ENCODE results near the gene RHOC. TPM values are rescaled to one million over a fixed set of nuclear protein-coding genes. Genes with fewer than 3 reads are reported as not detected.

Gene RHOC
- total RNA-seq, 6 experiments from 2014 or later = 579 to 610 (median 596) TPM

- no peaks in the 10 kb centered on the region; the same call in 1 of the 2 replicates for H3K27me3 Mint-ChIP-seq (ENCODE audit: insufficient read depth)
- no peak for DNase-seq
- no peak overlapping the region for H3K27ac Mint-ChIP-seq
- no peak overlapping the region for H3K4me3 Mint-ChIP-seq
- H3K4me1 Mint-ChIP-seq (ENCODE audit: low read depth) = peaks cover 16% of the 10 kb centered on the region
- no peaks in the 10 kb centered on the region for H3K9me3 Mint-ChIP-seq
- no peak for TF ChIP-seq CTCF (IDR thresholded peaks at IDR 0.05)
- peaks cover 29% of the 10 kb centered on the region; the same call in 1 of the 2 replicates for H3K36me3 Mint-ChIP-seq (ENCODE audit: low read depth)
Observed at GRCh38 chr1:112693821-112694220, 13.1 kb downstream of the RHOC start.

DNA sequence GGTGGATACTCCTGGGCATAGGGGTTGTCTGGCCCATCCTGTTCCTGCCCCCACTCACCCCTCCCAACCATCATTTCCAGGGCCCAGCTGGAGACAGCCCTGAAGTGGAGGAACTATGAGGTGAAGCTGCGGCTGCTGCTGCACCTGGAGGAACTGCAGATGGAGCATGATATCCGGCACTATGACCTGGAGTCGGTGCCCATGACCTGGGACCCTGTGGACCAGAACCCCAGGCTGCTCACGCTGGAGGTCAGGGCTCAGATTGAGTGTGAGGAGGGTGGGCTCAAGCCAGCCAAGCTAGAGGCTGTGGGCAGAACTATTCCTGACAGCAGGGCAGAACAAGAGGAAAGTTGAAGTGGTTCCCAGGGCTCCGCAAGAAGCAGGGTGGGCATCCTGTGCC is 14.2 kb downstream of the RHOC start:
- no peak for DNase-seq
- peaks cover 11% of the 10 kb centered on the region; the same call in 1 of the 2 replicates for H3K4me1 Mint-ChIP-seq (ENCODE audit: low read depth)
- H3K27me3 Mint-ChIP-seq (ENCODE audit: insufficient read depth) = no peaks in the 10 kb centered on the region; the same call in 1 of the 2 replicates
- peaks cover 29% of the 10 kb centered on the region; the same call in 1 of the 2 replicates for H3K36me3 Mint-ChIP-seq (ENCODE audit: low read depth)
- no peak for TF ChIP-seq CTCF (IDR thresholded peaks at IDR 0.05)
- H3K4me3 Mint-ChIP-seq = no peak overlapping the region
- H3K9me3 Mint-ChIP-seq = no peaks in the 10 kb centered on the region
- H3K27ac Mint-ChIP-seq = no peak overlapping the region

DNA sequence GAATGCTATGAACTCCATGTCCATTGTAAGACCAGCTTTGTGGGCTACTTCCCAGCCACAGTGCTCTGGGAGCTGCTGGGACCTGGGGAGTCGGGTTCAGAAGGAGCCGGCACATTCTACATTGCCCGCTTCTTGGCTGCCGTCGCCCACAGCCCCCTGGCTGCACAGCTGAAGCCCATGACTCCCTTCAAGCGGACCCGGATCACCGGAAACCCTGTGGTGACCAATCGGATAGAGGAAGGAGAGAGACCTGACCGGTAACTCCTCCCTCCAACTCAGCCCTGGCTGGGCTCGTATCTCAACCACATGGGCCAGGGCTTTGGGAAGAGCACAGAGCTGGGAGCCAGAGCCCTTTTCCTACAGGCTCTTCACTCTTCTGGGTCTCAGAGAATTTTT is 17.1 kb downstream of the RHOC start:
- TF ChIP-seq CTCF (IDR thresholded peaks at IDR 0.05) = no peak
- Mint-ChIP-seq H3K4me1 (ENCODE audit: low read depth) (peaks cover 22% of the 10 kb centered on the region), H3K27me3 (ENCODE audit: insufficient read depth) (no peaks in the 10 kb centered on the region), H3K4me3 (no peak overlapping the region), H3K9me3 (no peaks in the 10 kb centered on the region), H3K36me3 (ENCODE audit: low read depth) (peaks cover 21% of the 10 kb centered on the region; the same call in 1 of the 2 replicates), H3K27ac (no peak overlapping the region)
- no peak for DNase-seq

DNA sequence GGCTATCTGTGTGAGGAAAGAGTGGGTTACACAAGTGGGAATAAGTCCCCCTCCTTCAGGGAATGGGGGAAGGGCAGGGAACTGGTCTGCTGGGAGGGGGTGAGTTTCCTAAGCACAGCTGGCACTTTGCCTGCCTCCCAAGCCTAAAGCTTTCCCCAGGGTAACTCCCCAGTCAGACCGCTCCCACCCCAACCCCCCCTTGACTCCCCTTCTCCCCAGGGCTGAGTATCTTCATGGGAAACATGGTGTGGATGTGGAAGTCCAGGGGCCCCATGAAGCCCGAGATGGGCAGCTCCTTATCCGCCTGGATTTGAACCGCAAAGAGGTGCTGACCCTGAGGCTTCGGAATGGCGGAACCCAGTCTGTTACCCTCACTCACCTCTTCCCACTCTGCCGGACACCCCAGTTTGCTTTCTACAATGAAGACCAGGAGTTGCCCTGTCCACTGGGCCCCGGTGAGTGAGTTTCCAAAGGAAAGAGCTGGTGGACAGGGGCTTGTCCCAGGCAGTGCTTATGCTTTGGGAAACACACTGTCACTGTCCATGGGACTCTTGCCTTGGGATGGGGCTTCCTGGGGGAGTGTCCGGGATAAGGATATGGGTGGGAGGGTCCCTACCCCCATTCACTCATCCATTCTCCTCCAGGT is 17.6 kb downstream of the RHOC start:
- no peak overlapping the region for H3K4me3 Mint-ChIP-seq
- no peaks in the 10 kb centered on the region for H3K9me3 Mint-ChIP-seq
- no peak overlapping the region for H3K27ac Mint-ChIP-seq
- no peak for TF ChIP-seq CTCF (IDR thresholded peaks at IDR 0.05)
- peaks cover 21% of the 10 kb centered on the region; the same call in 1 of the 2 replicates for H3K36me3 Mint-ChIP-seq (ENCODE audit: low read depth)
- no peak for DNase-seq
- peaks cover 22% of the 10 kb centered on the region for H3K4me1 Mint-ChIP-seq (ENCODE audit: low read depth)
- no peaks in the 10 kb centered on the region for H3K27me3 Mint-ChIP-seq (ENCODE audit: insufficient read depth)

DNA sequence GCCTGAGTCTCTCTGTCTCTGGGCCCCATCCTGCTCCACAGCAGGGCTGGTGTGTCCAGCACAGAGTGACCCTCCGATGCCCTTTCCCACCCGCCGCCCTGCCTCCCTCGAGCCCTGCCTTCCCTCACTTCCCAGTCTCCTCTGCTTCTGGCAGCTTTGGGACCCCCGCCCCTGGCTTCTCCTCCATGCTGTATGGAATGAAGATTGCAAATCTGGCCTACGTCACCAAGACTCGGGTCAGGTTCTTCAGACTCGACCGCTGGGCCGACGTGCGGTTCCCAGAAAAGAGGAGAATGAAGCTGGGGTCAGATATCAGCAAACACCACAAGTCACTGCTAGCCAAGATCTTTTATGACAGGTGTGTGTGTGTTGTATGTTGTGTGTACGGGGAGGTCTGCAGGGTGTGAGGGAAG is 18.1 kb downstream of the RHOC start:
- DNase-seq = no peak
- Mint-ChIP-seq H3K27me3 (ENCODE audit: insufficient read depth) (no peaks in the 10 kb centered on the region), H3K36me3 (ENCODE audit: low read depth) (peaks cover 21% of the 10 kb centered on the region; the same call in 1 of the 2 replicates), H3K9me3 (no peaks in the 10 kb centered on the region), H3K4me1 (ENCODE audit: low read depth) (peaks cover 22% of the 10 kb centered on the region), H3K4me3 (no peak overlapping the region), H3K27ac (no peak overlapping the region)
- no peak for TF ChIP-seq CTCF (IDR thresholded peaks at IDR 0.05)
